Activated effector memory CD4-positive, alpha-beta T cell treated with Interleukin-2 at 50 U/mL for 16 hours (primary cell): ENCODE data around the gene FAM110A.
A peak's percentile ranks its signal among the peaks of the same experiment; 100 is the strongest.
"Not testable (repeated sequence)": the region's sequence is repeated elsewhere in the genome, so short reads cannot be mapped to it uniquely, and the experiment has no call there.

Source experiments
- DNase-seq: peaks from one replicate; pipeline ENCODE4 v3.0.0-alpha.2; 2020

The FAM110A gene

GRCh38 chr20:845226-845868, 11.8 kb downstream of the FAM110A start:
- no peak for DNase-seq

DNA sequence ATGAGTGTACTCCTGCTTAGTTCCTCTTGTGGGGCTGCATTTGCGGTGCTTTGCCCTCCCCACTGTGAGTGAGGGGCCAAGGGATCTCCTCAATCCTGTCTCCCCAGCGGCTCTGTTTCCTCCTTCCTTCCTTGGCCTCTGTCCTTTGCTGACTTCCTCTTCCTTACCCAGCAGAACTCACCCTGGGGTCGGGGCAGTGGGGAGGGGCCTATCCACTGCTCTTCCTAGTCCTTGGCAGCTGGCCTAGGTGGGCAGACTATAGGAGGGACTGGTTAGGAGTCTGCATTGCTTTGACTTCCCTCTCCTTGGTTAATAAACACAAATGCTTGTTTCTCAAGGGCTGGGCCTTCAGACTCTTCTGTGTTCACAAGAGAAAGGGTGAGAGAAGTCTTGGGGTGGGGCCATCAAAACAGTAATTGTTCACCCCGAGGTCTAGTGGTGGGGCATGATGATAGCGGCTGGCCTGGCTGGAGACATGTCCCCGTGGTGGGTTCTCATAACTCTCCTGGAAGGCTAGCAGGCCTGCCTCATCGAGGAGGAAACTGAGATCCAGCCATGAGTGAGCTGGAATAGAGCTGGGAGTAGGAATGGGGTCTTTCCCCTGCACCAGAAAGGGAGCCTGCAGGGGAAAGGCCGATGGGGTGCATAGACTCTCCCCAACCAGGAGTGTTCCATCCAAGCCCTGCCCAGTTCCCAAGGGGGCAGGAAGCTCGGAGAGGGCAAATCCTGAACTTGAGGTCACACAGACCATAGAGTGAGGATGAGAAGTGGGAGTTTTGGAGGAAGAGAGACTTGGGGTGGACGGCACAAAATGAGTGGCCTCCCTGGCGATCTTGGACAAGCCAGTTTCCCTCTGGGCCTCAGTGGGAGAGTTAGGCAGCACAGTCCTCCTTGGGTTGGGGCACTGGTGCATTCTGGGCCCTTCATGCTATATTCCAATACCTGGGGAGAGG, 12.7 kb downstream of the FAM110A start:
- no peak for DNase-seq

DNA sequence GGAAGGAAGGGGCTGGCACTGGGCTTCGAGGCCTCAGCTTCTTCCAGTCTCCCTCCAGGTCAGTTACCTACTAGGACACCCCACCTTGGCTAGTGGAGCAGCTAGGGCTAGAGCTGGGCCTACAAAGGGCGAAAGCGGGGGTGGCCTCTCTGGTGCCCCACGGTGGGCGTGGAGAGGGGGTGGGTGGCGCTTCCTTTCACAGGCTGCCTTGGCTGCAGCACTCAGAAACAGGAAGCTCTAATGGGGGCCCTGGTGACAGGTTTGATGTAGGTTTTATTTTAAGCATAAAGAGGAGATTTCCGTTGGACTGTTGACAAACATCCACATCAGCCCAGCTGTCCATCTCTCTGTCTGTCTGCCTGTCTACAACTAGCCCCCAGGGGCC, 13.4 kb downstream of the FAM110A start:
- peak; percentile 49 for DNase-seq

DNA sequence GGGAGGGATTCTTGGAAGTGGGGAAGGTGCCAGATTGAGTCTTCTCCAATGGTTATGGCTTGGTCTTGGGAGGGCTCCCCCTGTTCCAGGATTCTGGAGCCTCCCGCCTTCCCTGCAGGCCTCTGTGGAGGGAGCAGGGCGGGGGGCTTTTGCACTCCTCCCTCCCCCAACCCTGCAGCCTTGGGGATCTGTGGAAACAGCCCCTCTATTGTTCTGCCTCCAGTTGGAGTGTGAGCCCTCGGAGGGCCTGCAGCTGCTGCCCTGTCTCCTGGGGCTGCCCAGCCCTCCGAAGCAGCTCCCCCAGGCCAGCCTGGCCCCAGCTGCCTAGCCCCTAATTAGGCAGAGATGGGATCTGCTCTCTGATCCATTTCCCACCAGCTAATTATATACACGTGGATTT, 14.7 kb downstream of the FAM110A start:
- no peak for DNase-seq

GRCh38 chr20:848731-849130, 15.2 kb downstream of the FAM110A start:
- not testable (repeated sequence) for DNase-seq

GRCh38 chr20:853406-853996, 20.0 kb downstream of the FAM110A start:
- DNase-seq: no peak

GRCh38 chr20:854601-855000, 21.1 kb downstream of the FAM110A start:
- DNase-seq: no peak

DNA sequence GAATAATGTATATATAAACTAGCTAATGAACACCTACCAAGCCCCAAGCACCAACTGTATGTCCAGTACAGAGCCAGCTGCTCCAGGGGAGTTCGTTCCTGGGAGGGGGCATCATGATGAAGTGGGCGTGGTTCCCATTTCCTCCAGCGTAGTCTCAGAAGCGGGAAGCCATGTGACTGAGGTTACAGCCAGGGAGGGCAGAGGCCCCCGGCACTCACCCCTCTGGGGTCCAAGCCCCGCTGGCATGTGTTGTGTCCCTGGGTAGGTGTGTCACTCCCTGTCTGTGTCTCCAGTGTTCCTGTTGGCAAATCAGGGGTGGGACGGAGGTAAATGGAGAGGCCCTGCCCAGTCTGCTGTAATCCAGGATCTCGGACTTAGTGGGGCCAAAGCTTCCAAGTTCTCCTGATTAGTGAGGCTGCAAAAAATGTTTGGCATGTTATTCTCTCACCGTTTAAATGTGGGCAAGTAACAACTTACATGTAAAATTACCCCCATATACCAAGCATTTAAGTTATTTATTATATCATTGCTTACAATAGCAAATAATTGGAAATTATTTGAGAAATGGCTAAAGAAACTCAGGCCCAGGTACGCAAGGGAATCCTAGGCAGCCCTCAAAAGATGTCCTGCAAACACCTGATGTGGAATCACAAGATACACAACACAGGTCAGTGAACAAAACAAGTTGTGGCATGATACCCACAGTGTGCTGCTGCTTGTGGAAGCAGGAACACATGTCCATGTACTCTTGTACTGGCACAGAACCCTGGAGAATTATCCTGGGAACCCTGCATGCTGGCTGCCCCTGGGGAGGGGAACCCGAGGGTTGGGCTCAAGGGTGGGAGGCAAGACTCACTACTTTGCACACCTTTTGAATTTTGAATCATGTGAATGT, 22.2 kb downstream of the FAM110A start:
- DNase-seq: no peak

DNA sequence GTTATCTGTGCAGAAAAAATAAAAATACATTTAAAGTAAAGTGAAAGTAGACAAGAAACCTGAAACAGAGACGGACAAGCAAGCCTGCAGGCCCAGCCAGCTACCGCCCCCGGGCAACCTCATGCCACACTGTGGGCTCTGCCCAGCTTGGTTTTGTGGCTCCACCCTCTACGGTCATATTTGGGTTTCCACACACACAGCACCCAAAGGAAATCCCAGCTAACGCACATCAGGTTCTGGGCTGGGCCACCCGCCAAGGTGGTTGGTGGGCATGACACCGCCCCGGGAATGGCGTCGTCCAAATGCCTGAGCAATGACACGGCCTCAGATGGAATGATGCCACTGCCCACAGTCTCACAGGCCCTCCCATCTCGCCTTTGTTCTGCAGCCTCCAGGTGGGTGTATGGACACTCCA, 22.9 kb downstream of the FAM110A start:
- peak; percentile 35 for DNase-seq

DNA sequence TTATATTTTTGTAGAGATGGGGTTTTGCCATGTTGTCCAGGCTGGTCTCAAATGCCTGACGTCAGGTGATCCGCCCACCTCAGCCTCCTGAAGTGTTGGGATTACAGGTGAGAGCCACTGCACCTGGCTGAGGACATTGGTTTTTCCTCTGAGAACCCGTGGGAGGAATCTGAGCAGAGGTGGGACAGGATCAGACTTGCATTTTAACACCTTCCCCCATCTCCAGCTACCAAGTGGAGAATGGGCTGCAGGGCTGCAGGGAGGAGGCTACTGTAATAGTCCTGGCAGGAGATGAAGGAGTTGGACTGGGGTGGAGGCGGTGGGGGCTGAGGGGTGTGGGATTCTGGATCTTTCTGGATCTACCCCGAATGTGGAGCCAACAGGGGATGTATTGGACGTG, 24.5 kb downstream of the FAM110A start:
- DNase-seq: no peak

DNA sequence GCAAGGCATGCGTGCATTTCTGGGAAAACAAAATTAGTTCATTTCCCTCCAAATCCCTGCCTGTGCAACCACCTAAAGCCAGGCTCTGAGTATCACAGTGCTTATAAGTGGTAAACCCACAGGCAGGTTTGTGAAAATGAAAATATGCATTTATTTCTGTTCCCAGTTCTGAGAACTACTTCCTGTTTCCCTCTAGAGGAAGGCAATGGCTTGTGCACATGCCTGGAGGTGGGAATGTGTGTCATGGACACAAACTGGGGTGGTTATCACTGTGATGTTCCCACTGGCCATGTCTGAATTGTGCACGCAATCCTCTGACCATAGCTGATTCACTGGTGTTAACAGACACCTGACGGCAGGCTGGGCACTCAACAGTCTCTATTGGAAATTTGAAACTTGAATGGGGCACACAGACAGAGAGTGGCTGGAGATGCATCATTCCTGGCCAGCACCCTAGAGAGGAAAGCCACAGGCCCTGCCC, 26.3 kb downstream of the FAM110A start:
- no peak for DNase-seq

GRCh38 chr20:860891-861290, 27.4 kb downstream of the FAM110A start:
- DNase-seq: no peak

DNA sequence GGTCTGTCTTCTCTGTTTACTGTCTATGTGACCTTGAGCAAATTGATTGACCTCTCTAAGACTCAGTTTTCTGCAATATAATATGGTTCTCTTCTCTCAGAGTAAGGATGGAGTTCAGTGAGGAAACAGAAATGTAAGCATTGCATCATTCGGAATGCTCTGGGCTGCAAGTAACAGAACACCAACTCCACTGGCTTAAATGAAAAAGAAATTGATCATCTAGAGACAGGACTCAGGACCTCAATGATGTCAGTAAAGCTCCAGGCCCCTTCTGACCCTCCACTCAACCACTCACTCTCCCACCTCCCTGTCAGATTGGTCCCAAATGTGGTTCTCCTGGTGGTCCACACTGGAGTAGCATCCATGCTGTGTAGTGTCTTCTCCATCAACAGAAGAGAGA, 31.9 kb downstream of the FAM110A start:
- DNase-seq: no peak

DNA sequence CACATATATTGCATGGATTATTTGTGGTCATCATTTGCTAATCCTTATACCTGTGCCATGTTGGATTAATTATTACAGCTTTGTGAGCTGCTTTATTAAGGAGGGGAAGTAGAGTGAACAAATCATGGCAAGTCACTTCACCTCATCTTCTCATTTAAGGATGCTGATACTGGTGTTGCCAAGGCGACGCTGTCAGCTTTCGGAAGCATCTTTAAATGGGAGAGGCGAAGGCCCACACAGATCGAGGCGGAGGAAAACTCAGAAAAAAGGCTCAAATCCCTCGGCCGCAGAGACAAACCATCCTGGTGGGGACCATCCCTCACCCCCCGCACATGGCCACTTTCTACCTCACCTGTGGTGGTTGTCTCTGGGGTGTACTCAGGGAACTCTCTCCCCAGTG, 34.8 kb downstream of the FAM110A start:
- DNase-seq: no peak

DNA sequence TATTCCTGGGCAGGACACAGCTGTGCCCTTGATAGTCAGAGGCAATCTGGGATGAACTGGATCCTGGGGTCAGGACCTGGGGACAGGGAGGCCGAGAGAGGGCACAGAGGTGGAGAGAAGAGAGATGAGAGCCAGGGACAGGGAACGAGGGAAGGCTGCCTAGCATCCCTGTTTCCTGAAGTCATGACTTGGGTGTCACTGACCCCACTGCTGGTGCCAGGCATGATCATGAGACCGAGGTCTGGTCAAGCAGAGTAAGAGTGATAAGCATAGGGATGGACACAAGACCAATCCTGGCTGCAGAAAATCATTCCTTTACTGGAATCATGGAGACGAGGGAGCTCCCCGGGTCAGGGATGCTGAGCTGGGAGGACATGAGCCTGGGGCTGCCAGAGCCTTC, 36.1 kb downstream of the FAM110A start:
- DNase-seq: no peak

DNA sequence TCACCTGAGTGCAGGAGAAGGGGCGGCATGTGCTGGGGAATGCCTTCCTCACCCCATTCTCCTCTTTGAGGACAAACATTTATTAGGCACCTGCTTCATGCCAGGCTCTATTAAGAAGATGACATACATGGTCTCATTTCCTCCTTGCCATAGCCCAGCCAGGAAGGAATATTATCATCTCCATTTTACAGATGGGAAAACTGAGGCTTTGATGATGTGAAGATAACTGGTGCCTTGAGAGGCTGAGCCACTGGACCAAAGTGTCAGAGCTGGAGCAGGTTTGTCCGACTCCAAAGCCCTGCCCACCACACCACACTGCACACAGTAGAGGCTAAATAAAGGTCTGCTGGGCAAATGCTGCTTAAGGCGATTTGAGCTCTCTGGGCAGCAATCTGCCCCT, 37.2 kb downstream of the FAM110A start:
- no peak for DNase-seq

DNA sequence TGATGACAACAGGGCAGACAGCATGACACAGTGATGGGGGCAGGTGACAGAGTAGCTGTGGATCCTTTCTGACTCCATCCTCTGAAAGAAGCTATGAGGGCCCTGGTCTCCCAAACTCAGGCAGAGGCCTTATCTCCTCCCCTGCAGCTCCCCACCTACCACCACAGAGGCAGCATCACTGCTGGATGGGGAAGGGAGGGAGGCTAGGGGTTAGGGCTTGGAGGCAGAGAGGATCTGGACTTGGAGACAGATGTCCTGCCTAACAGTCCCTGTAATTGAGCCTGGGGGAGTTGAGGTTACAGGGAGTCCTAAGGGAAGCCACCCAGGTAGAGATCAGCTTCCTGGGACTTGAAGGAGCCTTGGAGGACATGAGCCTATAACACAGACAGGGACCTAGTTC, 37.9 kb downstream of the FAM110A start:
- no peak for DNase-seq

DNA sequence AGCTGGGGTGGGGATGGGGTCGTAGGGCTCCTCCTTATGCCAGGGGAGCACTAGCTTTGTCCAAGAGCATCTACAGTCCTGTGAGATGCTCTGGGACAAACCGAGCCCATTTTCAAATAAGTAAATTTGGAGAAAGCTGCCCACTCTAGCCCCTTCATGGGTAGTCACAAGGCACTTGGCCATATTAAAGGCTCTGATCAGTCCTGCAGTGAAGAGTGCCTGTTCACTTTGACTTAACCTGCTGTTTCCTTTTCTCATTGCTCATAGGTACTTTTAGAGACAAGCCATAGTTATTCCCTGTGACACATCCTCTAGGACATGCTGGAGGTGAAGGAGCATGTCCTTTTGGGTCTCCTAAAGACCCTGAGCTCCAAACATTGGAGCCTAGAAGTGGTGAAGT, 38.4 kb downstream of the FAM110A start:
- DNase-seq: no peak

GRCh38 chr20:872855-873520, 39.5 kb downstream of the FAM110A start:
- DNase-seq: no peak

DNA sequence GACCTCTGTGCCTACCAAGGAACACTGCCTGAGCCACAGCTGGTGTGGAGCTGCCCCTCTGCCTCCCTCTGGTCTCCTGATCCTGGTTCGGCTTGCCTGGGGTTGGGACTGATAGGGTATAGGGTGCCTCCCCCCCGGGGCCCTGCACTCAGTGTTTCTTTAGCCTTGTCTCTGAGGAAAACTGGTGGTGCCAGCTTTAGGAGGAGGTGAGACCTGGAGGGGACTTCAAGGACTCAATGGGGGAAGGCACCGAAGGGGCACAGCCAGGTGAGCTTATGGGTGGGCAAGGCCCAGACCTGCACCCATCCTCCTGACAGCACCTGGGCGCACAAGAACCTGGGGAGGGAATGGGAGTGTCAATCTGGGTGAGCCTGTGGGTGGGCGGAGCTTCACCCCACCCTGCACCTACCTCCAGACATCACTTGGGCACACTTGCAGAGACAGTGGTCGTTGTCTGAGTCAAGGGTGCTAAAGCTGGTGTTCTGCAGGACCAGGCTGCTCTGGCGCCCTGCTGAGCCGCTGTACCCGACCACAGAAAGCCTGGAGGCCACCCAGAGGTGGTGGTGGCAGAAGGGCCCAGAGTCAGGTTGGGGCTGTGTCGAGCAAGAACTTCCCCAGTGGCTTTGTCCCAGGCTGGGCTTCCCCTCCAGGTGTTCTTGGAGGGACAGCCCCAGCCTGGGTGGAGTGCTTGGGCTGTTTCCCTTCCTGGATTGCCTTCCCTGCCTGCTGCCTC, 40.5 kb downstream of the FAM110A start:
- DNase-seq: no peak

DNA sequence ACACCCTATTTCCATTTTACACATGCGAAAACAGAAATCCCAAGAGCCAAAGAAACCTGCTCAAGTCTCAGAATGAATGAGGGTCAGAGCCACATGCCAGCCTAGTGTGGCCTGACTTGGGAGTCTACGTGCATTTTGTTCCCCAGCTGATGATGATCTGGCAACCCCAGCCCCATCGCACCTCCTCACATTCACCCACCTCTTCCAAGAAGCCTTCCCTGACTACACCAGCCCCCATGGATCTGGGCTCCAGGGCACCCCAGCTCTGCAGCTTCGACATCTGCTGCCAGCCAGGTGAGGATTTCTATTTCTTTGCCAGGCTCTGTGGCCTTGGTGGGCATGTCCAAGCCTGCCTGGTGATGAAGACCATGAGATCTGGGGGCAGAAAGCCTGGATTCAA, 41.6 kb downstream of the FAM110A start:
- no peak for DNase-seq

GRCh38 chr20:877814-878213, 44.3 kb downstream of the FAM110A start:
- no peak for DNase-seq
